Activated CD4-positive, alpha-beta memory T cell treated with anti-CD3 and anti-CD28 coated beads, Interleukin-2, amount 10 ng/mL, durations not matched to agents 7 days and 5 days (primary cell): Measurements from ENCODE around the gene WDR62. TPM values are rescaled to one million over a fixed set of nuclear protein-coding genes. Genes with fewer than 3 reads are reported as not detected.
"Not testable (repeated sequence)": the region's sequence is repeated elsewhere in the genome, so short reads cannot be mapped to it uniquely, and the experiment has no call there.

Experiments
- CTCF ChIA-PET: fragments of 350-600 bp; sonication (Branson Sonifier 250); formaldehyde crosslinking; loops from one replicate; lab custom pipeline; 2021; ENCODE audit warnings: antibody characterized with exemption, inconsistent platforms; lab: Charles Lee
- POLR2A ChIA-PET: fragments of 350-600 bp; sonication (Branson Sonifier 250); formaldehyde crosslinking; loops from one replicate; lab custom pipeline; 2021; ENCODE audit warnings: antibody characterized with exemption; lab: Charles Lee
- DNase-seq: peaks from one replicate; pipeline ENCODE4 v3.0.0-alpha.2; 2020
- H3K27ac Mint-ChIP-seq: one replicate; pipeline ENCODE4 v1.8.0; 2021; ENCODE audit warnings: mild to moderate bottlenecking, mixed read lengths
- H3K27me3 Mint-ChIP-seq: one replicate; pipeline ENCODE4 v1.8.0; 2021; ENCODE audit warnings: mixed read lengths
- H3K36me3 Mint-ChIP-seq: one replicate; pipeline ENCODE4 v1.8.0; 2021; ENCODE audit warnings: low read depth, mixed read lengths
- H3K4me1 Mint-ChIP-seq: one replicate; pipeline ENCODE4 v1.8.0; 2021; ENCODE audit warnings: mixed read lengths
- H3K4me3 Mint-ChIP-seq: one replicate; pipeline ENCODE4 v1.8.0; 2021; ENCODE audit warnings: mild to moderate bottlenecking, mixed read lengths
- H3K9me3 Mint-ChIP-seq: one replicate; pipeline ENCODE4 v1.8.0; 2021; ENCODE audit warnings: mixed read lengths
- total RNA-seq, 2 experiments: library from RNA; stranded (reverse); gene quantifications; one replicate each; pipeline ENCODE4 v1.2.3, GENCODE V29; 2021

WDR62 gene
- total RNA-seq, 2 experiments from 2014 or later = 24.1 to 25.0 TPM

DNA sequence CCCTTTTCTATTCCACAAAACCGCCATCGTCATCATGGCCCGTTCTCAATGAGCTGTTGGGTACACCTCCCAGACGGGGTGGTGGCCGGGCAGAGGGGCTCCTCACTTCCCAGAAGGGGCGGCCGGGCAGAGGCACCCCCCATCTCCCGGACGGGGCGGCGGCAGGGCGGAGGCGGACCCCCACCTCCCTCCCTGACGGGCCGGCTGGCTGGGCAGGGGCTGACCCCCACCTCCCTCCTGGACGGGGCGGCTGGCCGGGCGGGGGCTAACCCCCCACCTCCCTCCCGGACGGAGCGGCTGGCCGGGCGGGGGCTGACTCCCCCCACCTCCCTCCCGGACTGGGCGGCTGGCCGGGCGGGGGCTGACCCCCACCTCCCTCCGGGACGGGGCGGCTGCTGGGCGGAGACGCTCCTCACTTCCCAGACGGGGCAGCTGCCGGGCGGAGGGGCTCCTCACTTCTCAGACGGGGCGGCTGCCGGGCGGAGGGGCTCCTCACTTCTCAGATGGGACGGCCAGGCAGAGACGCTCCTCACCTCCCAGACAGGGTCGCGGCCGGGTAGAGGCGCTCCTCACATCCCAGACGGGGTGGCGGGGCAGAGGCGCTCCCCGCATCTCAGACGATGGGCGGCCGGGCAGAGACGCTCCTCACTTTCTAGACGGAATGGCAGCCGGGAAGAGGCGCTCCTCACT is 14.3 kb downstream of the WDR62 start:
- POLR2A ChIA-PET, H3K9me3 Mint-ChIP-seq, DNase-seq, H3K4me3 Mint-ChIP-seq, H3K27me3 Mint-ChIP-seq, H3K4me1 Mint-ChIP-seq, CTCF ChIA-PET, H3K27ac Mint-ChIP-seq: not testable (repeated sequence)
- H3K36me3 Mint-ChIP-seq = peaks cover 68% of the 10 kb centered on the region

DNA sequence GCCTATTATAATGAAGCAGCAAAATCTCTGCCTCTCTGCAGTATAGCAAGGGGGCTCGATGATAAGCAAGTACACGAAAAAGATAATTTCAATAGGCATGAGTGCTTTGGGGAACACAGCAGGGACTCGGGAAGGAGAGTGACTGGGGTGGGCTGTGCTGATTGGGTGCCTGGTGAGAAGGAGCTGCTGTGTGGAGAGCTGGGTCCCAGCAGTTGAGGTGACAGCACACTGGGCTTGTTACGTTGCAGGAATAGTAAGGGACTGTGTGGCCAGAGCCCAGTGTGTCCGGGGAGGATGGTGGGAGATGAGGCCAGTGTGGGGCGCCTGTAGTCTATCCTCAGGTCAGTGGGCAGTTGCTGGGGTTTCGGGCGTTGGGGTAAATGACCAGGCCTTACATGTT is 17.4 kb downstream of the WDR62 start:
- H3K27ac Mint-ChIP-seq = peak overlapping the region; percentile 26
- no peak overlapping the region for H3K4me3 Mint-ChIP-seq
- CTCF ChIA-PET = no interaction called here
- no peaks in the 10 kb centered on the region for H3K9me3 Mint-ChIP-seq
- peaks cover 56% of the 10 kb centered on the region for H3K36me3 Mint-ChIP-seq
- POLR2A ChIA-PET = no interaction called here
- DNase-seq = no peak
- no peaks in the 10 kb centered on the region for H3K4me1 Mint-ChIP-seq
- no peaks in the 10 kb centered on the region for H3K27me3 Mint-ChIP-seq

DNA sequence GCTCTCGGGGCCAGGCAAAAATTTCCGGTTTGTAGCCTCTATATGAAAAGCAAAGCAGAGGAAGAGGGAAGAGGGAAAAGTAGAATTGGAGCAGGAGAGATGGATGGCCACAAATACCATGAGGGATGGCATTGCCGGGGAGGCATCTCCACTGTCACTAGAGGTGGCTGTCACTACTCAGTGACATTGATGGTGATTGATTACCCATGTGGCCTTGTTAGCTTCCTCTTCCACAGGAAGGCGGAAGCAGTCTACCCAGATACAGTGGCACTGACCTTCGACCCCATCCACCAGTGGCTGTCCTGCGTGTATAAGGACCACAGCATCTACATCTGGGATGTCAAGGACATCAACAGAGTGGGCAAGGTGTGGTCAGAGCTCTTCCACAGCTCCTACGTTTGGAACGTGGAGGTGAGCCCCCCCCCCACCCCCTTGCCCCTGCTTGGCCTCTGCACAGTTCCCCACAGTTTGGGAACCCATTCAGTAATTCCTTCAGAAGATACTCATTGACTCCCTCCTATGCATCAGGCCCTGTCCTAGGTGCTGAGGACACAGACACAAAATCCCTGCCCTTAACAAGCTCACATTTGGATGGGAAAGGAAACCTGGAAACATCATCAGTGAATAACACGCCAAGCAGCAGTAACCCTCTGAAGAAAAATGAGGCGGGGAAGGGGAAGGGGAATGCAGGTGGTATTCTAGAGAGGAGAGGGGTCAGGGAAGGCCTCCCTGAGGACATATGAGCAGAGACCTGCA is 18.6 kb downstream of the WDR62 start:
- ChIA-PET CTCF (no interaction called here), POLR2A (interaction anchor here (0.8 kb wide), 1 partner anchor 10 kb away, joined by 3 read pairs; no protein-coding TSS in a partner anchor)
- H3K4me3 Mint-ChIP-seq = no peak overlapping the region
- no peaks in the 10 kb centered on the region for H3K4me1 Mint-ChIP-seq
- H3K27ac Mint-ChIP-seq = no peak overlapping the region
- no peaks in the 10 kb centered on the region for H3K9me3 Mint-ChIP-seq
- no peak for DNase-seq
- no peaks in the 10 kb centered on the region for H3K27me3 Mint-ChIP-seq
- peaks cover 50% of the 10 kb centered on the region for H3K36me3 Mint-ChIP-seq

DNA sequence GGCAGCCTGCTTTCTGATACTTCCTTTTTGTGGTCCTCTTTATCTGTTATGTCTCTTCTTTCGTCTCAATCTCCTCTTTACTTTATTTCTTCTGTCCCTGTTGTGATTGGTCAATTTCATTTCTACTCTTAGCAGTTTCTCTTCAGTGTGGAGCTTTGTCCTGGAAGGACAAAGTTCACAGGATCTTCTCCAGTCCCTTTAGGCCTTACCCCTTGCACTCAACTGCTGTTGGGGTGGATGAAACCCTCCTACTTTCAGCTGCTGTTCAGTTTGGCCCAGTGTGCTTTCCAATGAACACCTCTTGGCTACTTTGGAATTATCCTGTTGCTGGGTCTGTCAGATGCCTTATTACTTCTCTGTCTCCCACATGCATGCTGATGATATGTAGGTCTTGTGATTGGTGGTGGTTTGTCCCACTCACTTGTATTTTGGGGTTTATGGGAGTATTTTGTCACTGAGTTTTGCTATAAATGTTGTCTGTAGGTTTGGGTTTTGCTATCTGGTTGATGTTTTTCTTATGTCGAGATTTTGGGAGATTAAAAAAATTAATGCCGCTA is 24.8 kb downstream of the WDR62 start:
- peaks cover 65% of the 10 kb centered on the region for H3K36me3 Mint-ChIP-seq
- no peak overlapping the region for H3K4me3 Mint-ChIP-seq
- no peaks in the 10 kb centered on the region for H3K9me3 Mint-ChIP-seq
- no peaks in the 10 kb centered on the region for H3K27me3 Mint-ChIP-seq
- DNase-seq = no peak
- ChIA-PET POLR2A (no interaction called here), CTCF (no interaction called here)
- no peaks in the 10 kb centered on the region for H3K4me1 Mint-ChIP-seq
- no peak overlapping the region for H3K27ac Mint-ChIP-seq

DNA sequence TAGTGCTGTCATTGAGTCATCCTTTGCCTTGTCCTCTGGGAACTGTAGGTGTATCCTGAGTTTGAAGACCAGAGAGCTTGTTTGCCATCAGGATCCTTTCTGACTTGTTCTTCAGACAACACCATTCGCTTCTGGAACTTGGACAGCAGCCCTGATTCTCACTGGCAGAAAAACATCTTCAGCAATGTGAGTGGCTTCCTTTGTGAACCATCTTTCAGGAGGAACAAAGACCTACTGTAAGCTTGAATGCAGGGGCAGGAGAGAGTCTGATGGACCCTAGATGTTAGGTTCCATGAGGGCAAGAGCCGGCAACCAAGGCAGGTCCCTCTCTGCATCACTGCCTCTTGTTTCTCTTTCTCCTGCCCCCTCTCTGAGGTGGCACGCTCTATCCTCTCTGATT is 26.7 kb downstream of the WDR62 start:
- H3K27ac Mint-ChIP-seq = no peak overlapping the region
- ChIA-PET CTCF (no interaction called here), POLR2A (no interaction called here)
- H3K4me1 Mint-ChIP-seq = no peaks in the 10 kb centered on the region
- no peaks in the 10 kb centered on the region for H3K27me3 Mint-ChIP-seq
- no peak overlapping the region for H3K4me3 Mint-ChIP-seq
- no peaks in the 10 kb centered on the region for H3K9me3 Mint-ChIP-seq
- DNase-seq = no peak
- peaks cover 70% of the 10 kb centered on the region for H3K36me3 Mint-ChIP-seq

DNA sequence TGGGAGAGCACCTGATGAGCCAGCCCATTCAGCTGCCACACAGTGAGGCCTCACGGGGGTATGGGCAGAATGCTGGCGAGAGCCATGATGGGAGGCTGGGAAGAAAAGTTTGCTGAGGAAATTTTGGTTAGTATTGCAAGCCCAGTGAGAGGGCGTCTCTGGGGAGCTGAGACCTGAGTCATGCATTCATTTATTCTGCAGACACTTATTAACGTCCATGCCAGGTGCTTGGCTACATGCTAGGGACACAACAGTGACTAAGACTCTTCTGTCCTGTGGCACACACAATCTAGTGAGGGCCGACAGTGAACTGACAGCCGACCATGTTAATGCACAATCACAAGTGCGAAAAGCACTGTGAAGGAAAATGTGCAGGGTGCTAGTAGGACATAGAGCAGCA is 27.2 kb downstream of the WDR62 start:
- DNase-seq = no peak
- ChIA-PET CTCF (no interaction called here), POLR2A (no interaction called here)
- Mint-ChIP-seq H3K36me3 (peaks cover 69% of the 10 kb centered on the region), H3K27me3 (no peaks in the 10 kb centered on the region), H3K27ac (no peak overlapping the region), H3K4me3 (no peak overlapping the region), H3K4me1 (no peaks in the 10 kb centered on the region), H3K9me3 (no peaks in the 10 kb centered on the region)

DNA sequence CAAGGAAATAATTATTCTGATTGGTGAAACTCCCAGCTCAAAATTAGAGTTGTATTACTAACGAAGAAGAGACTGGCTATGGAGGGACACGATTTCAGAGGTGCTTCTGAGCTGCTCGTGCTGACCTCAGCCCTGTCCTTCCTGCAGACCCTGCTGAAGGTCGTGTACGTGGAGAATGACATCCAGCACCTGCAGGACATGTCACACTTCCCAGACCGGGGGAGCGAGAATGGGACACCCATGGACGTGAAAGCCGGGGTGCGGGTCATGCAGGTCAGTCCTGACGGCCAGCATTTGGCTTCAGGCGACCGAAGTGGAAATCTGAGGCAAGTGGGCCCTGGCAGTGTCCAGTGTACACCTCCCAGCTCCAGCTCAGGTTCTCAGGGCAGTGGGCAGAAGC is 28.2 kb downstream of the WDR62 start:
- ChIA-PET CTCF (no interaction called here), POLR2A (interaction anchor here (1.0 kb wide), 1 partner anchor 9 kb away, joined by 3 read pairs; no protein-coding TSS in a partner anchor)
- no peak overlapping the region for H3K4me3 Mint-ChIP-seq
- no peak for DNase-seq
- no peaks in the 10 kb centered on the region for H3K27me3 Mint-ChIP-seq
- H3K27ac Mint-ChIP-seq = no peak overlapping the region
- no peaks in the 10 kb centered on the region for H3K9me3 Mint-ChIP-seq
- no peaks in the 10 kb centered on the region for H3K4me1 Mint-ChIP-seq
- H3K36me3 Mint-ChIP-seq = peaks cover 64% of the 10 kb centered on the region

DNA sequence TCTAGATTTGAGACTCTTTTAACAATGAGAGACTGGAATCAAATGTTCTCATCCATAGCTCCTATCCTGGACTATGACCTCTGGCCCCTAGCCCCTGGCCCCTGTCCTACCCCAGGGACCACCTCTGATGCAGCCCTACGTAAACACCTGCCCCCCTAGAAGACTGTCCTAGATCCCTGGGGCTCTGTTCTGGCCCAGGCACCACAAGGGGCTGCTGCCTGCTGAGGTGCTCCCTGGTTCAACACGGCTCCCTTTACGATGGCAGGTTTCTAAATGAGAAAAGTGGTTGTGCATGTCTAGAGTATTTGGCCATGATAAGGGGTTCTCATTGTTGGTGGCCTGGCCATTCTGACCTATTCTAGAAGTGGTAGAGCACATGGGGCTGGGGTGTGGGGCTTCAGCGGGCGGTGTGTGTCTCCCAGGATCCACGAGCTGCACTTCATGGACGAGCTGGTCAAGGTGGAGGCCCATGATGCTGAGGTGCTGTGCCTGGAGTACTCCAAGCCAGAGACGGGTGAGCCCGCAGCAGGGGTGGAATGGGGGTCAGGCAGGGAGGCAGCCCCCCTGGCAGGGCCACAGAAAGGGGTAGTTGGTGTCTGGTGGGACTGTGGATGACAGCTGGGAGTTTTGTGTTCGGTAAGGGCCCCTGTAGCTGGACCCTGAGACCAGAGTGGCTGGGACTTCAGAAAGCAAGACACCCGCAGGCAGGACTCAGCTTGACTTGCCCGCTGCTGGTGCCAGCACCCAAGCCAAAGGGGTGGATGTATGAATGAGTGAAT is 29.7 kb downstream of the WDR62 start:
- H3K9me3 Mint-ChIP-seq = no peaks in the 10 kb centered on the region
- peaks cover 65% of the 10 kb centered on the region for H3K36me3 Mint-ChIP-seq
- no peaks in the 10 kb centered on the region for H3K27me3 Mint-ChIP-seq
- no peak overlapping the region for H3K4me3 Mint-ChIP-seq
- DNase-seq = no peak
- ChIA-PET POLR2A (no interaction called here), CTCF (no interaction called here)
- H3K4me1 Mint-ChIP-seq = no peaks in the 10 kb centered on the region
- no peak overlapping the region for H3K27ac Mint-ChIP-seq

DNA sequence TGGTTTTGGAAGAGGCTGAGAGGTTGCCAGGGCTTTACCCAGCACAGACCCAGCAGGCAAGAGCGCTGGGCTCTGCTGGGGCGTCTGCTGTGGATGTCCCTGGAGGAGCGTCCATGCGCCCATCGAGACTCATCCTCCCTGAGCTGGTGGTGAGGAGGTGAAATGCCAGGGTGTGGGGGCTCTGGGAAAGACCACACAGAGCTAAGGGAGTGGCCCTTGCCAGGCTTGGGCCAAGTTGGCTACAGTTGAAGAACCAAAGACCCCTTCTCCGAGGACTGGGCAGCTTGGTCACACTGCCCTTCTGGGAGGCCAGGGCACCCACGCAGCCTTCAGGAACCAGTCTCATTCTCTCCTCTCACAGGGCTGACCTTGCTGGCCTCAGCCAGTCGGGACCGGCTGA is 31.6 kb downstream of the WDR62 start:
- H3K4me3 Mint-ChIP-seq = no peak overlapping the region
- no peaks in the 10 kb centered on the region for H3K4me1 Mint-ChIP-seq
- DNase-seq = no peak
- peaks cover 64% of the 10 kb centered on the region for H3K36me3 Mint-ChIP-seq
- H3K27ac Mint-ChIP-seq = no peak overlapping the region
- CTCF ChIA-PET = no interaction called here
- no peaks in the 10 kb centered on the region for H3K9me3 Mint-ChIP-seq
- POLR2A ChIA-PET = no interaction called here
- H3K27me3 Mint-ChIP-seq = no peaks in the 10 kb centered on the region

DNA sequence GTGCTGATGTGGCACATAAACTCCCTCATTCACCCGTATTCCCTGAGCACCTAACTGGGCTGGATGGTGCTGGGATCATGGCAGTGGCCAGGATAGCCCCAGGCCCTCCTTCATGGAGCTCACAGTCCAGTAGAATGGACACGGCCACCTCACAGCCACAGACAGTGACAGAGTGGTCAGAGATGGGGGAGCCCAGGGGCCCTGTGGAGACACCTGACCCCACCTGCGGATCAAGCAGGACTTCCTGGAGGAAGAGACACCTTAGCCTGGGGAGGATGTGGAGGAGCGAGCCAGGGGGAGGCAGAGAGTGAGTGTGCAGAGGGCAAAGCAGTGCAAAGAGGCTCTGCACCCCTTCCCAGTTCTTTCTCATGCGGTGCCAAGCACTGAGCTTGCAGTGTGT is 35.1 kb downstream of the WDR62 start:
- peaks cover 12% of the 10 kb centered on the region for H3K4me1 Mint-ChIP-seq
- DNase-seq = no peak
- no peak overlapping the region for H3K4me3 Mint-ChIP-seq
- peaks cover 58% of the 10 kb centered on the region for H3K36me3 Mint-ChIP-seq
- H3K9me3 Mint-ChIP-seq = no peaks in the 10 kb centered on the region
- CTCF ChIA-PET = no interaction called here
- no peak overlapping the region for H3K27ac Mint-ChIP-seq
- POLR2A ChIA-PET = interaction anchor here (1.1 kb wide), 1 partner anchor 35 kb away, joined by 3 read pairs; the partner anchor contains the start of gene WDR62
- H3K27me3 Mint-ChIP-seq = no peaks in the 10 kb centered on the region

DNA sequence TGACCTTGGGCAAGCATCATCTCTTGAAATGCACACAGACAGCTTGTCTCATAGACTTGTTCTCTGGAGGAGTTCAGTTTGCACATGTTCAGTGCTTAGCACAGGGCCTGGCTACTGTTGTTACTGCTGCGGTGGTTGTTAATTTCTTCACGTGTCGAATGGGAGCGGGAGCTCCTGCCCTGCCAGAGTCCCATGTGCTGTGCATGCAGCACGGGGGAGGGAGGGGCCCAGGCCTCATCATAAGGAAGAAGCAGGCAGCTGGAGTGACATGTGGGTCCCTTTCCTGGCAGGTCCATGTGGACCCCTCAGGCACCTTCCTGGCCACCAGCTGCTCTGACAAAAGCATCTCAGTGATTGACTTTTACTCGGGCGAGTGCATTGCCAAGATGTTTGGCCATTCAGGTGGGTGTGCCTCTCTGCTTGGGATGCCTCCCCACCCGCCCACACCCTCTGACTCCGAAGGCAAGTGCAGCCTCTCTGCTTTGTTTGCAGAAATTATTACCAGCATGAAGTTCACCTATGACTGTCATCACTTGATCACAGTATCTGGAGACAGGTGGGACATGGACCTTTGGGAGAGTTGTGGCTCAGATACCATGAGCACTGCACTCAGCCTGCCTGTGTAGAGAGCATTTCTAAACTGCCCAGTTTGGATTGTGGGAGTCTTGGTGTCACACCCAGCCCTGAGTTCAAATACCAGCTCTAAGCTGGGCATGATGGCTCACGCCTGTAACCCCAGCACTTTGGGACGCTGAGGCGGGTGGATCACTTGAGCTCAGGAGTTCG is 36.4 kb downstream of the WDR62 start:
- CTCF ChIA-PET = no interaction called here
- H3K27ac Mint-ChIP-seq = no peak overlapping the region
- H3K9me3 Mint-ChIP-seq = no peaks in the 10 kb centered on the region
- POLR2A ChIA-PET = no interaction called here
- no peaks in the 10 kb centered on the region for H3K27me3 Mint-ChIP-seq
- H3K4me3 Mint-ChIP-seq = no peak overlapping the region
- peaks cover 12% of the 10 kb centered on the region for H3K4me1 Mint-ChIP-seq
- peaks cover 53% of the 10 kb centered on the region for H3K36me3 Mint-ChIP-seq
- no peak for DNase-seq

DNA sequence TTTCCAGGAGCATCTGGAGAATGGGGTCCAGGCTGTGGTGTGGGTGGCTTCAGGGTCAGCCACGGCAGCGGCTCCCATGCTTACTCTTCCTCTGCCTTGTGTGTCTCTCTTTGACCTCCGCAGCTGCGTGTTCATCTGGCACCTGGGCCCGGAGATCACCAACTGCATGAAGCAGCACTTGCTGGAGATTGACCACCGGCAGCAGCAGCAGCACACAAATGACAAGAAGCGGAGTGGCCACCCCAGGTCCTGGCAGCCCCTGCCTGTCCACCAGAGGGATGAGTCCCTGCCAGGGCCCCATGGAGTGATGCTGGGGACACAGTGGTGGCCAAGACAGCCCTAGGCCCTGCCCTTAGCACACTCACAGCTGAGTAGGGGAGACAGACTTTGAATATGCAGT is 37.9 kb downstream of the WDR62 start:
- Mint-ChIP-seq H3K4me3 (no peak overlapping the region), H3K36me3 (peaks cover 60% of the 10 kb centered on the region), H3K4me1 (peaks cover 12% of the 10 kb centered on the region), H3K27me3 (no peaks in the 10 kb centered on the region), H3K9me3 (no peaks in the 10 kb centered on the region), H3K27ac (peak overlapping the region; percentile 42)
- no peak for DNase-seq
- CTCF ChIA-PET = no interaction called here
- POLR2A ChIA-PET = no interaction called here
